HG02884 (cell line): ENCODE data around the gene BZW1.

Experiments
- ATAC-seq: cut with Tn5 transposase; IDR thresholded peaks from one replicate; pipeline ENCODE4 v1.9.1; 2021; ENCODE audit warnings: mild to moderate bottlenecking, moderate library complexity; ENCODE audit not compliant: unreplicated experiment

The BZW1 gene

GRCh38 chr2:200869014-200869413, 57.3 kb downstream of the BZW1 start:
- ATAC-seq: no peak

- no peak for ATAC-seq
Observed at GRCh38 chr2:200871151-200871550, 59.4 kb downstream of the BZW1 start.

GRCh38 chr2:200873560-200873959, 61.9 kb downstream of the BZW1 start:
- ATAC-seq: no peak
